HepG2 (cell line): ENCODE data around the gene HDAC4.

Experiments used
- HNF1A ChIP-seq, 2 experiments: sonication (generic) in 1 of 2; formaldehyde crosslinking in 1 of 2; IDR thresholded peaks; 2 replicates each; pipeline versions ENCODE4 v1.4.0 to v1.6.1; 2016 to 2020; ENCODE audit warnings: borderline replicate concordance in 1 of 2, low read depth in 1 of 2, mild to moderate bottlenecking in 1 of 2, missing genetic modification reagents in 1 of 2
- KAT7 ChIP-seq: IDR thresholded peaks from 2 replicates; pipeline ENCODE4 v1.6.1; 2018; ENCODE audit warnings: borderline replicate concordance, missing compliant biosample characterization
- TF ChIP-seq, protein P1 (sequence below): sonication (generic); formaldehyde crosslinking; IDR thresholded peaks from 2 replicates; pipeline ENCODE4 v1.4.0; 2020; ENCODE audit warnings: mild to moderate bottlenecking, missing genetic modification reagents, borderline replicate concordance
- TF ChIP-seq, protein P2 (sequence below): sonication (generic); formaldehyde crosslinking; IDR thresholded peaks from 2 replicates; pipeline ENCODE4 v1.4.0; 2020; ENCODE audit warnings: missing genetic modification reagents, borderline replicate concordance
- TF ChIP-seq, protein P3 (sequence below): sonication (generic); formaldehyde crosslinking; IDR thresholded peaks from 2 replicates; pipeline ENCODE4 v1.5.0; 2020; ENCODE audit warnings: missing genetic modification reagents

DNA sequence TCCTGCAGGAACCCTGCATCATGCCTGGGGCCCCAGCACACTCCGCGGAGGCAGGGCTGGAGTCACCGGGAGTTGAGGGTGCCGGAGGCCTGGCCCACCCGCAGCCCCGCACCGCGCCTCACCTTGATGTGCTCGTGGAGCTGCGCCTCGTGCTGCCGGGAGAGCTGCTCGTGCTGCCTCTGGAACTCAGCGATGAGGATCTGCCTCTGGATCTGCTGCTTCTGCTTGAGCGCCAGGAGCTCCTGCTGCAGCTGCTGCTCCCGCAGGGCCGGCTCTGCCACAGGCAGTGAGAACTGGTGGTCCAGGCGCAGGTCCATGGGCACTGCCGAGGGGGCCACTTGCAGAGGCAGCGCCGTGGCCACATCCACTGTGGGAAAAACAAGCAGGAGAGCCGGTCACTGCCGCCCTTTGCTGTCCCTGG lies 211.1 kb downstream of the HDAC4 start:
- TF ChIP-seq, protein P1, sequence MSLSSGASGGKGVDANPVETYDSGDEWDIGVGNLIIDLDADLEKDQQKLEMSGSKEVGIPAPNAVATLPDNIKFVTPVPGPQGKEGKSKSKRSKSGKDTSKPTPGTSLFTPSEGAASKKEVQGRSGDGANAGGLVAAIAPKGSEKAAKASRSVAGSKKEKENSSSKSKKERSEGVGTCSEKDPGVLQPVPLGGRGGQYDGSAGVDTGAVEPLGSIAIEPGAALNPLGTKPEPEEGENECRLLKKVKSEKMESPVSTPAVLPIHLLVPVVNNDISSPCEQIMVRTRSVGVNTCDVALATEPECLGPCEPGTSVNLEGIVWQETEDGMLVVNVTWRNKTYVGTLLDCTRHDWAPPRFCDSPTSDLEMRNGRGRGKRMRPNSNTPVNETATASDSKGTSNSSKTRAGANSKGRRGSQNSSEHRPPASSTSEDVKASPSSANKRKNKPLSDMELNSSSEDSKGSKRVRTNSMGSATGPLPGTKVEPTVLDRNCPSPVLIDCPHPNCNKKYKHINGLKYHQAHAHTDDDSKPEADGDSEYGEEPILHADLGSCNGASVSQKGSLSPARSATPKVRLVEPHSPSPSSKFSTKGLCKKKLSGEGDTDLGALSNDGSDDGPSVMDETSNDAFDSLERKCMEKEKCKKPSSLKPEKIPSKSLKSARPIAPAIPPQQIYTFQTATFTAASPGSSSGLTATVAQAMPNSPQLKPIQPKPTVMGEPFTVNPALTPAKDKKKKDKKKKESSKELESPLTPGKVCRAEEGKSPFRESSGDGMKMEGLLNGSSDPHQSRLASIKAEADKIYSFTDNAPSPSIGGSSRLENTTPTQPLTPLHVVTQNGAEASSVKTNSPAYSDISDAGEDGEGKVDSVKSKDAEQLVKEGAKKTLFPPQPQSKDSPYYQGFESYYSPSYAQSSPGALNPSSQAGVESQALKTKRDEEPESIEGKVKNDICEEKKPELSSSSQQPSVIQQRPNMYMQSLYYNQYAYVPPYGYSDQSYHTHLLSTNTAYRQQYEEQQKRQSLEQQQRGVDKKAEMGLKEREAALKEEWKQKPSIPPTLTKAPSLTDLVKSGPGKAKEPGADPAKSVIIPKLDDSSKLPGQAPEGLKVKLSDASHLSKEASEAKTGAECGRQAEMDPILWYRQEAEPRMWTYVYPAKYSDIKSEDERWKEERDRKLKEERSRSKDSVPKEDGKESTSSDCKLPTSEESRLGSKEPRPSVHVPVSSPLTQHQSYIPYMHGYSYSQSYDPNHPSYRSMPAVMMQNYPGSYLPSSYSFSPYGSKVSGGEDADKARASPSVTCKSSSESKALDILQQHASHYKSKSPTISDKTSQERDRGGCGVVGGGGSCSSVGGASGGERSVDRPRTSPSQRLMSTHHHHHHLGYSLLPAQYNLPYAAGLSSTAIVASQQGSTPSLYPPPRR (CRISPR knock-in tag), result no peak
- TF ChIP-seq, protein P2, sequence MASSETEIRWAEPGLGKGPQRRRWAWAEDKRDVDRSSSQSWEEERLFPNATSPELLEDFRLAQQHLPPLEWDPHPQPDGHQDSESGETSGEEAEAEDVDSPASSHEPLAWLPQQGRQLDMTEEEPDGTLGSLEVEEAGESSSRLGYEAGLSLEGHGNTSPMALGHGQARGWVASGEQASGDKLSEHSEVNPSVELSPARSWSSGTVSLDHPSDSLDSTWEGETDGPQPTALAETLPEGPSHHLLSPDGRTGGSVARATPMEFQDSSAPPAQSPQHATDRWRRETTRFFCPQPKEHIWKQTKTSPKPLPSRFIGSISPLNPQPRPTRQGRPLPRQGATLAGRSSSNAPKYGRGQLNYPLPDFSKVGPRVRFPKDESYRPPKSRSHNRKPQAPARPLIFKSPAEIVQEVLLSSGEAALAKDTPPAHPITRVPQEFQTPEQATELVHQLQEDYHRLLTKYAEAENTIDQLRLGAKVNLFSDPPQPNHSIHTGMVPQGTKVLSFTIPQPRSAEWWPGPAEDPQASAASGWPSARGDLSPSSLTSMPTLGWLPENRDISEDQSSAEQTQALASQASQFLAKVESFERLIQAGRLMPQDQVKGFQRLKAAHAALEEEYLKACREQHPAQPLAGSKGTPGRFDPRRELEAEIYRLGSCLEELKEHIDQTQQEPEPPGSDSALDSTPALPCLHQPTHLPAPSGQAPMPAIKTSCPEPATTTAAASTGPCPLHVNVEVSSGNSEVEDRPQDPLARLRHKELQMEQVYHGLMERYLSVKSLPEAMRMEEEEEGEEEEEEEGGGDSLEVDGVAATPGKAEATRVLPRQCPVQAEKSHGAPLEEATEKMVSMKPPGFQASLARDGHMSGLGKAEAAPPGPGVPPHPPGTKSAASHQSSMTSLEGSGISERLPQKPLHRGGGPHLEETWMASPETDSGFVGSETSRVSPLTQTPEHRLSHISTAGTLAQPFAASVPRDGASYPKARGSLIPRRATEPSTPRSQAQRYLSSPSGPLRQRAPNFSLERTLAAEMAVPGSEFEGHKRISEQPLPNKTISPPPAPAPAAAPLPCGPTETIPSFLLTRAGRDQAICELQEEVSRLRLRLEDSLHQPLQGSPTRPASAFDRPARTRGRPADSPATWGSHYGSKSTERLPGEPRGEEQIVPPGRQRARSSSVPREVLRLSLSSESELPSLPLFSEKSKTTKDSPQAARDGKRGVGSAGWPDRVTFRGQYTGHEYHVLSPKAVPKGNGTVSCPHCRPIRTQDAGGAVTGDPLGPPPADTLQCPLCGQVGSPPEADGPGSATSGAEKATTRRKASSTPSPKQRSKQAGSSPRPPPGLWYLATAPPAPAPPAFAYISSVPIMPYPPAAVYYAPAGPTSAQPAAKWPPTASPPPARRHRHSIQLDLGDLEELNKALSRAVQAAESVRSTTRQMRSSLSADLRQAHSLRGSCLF (CRISPR knock-in tag), result no peak
- TF ChIP-seq KAT7 (CRISPR knock-in tag) (no peak), HNF1A (IDR thresholded peaks at IDR 0.05; ENCODE audit: low read depth) (no peak), HNF1A (CRISPR knock-in tag; IDR thresholded peaks at IDR 0.05; ENCODE audit: borderline replicate concordance) (no peak)
- TF ChIP-seq, protein P3, sequence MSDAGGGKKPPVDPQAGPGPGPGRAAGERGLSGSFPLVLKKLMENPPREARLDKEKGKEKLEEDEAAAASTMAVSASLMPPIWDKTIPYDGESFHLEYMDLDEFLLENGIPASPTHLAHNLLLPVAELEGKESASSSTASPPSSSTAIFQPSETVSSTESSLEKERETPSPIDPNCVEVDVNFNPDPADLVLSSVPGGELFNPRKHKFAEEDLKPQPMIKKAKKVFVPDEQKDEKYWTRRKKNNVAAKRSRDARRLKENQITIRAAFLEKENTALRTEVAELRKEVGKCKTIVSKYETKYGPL, result no peak
